BLaER1 treated with 17β-estradiol and CSF1 and Interleukin-3, amounts not matched to agents 10 nM and 100 nM (cell line): ENCODE results near the gene RRAD.
"Not testable (repeated sequence)": the region's sequence is repeated elsewhere in the genome, so short reads cannot be mapped to it uniquely, and the experiment has no call there.

ENCODE experiments used
- H3K27ac ChIP-seq, 11 experiments: shearing (Covaris generic); formaldehyde crosslinking; 2 replicates each; pipeline ENCODE4 v1.8.1; 2022
- H3K27me3 ChIP-seq, 11 experiments: shearing (Covaris generic); formaldehyde crosslinking; 2 replicates each; pipeline ENCODE4 v1.8.1; 2022
- H3K36me3 ChIP-seq, 11 experiments: shearing (Covaris generic); formaldehyde crosslinking; 2 replicates each; pipeline ENCODE4 v1.8.1; 2022
- H3K4me1 ChIP-seq, 10 experiments: shearing (Covaris generic); formaldehyde crosslinking; 2 replicates each; pipeline ENCODE4 v1.8.1; 2022
- H3K4me2 ChIP-seq, 11 experiments: shearing (Covaris generic); formaldehyde crosslinking; 2 replicates each; pipeline ENCODE4 v1.8.1; 2022
- H3K4me3 ChIP-seq, 10 experiments: shearing (Covaris generic); formaldehyde crosslinking; 2 replicates each; pipeline ENCODE4 v1.8.1; 2022
- H3K9ac ChIP-seq, 11 experiments: shearing (Covaris generic); formaldehyde crosslinking; 2 replicates each; pipeline ENCODE4 v1.8.1; 2022
- H3K9me3 ChIP-seq, 11 experiments: shearing (Covaris generic); formaldehyde crosslinking; replicated peaks in 1 of 11; 2 replicates each; pipeline ENCODE4 v1.8.1; 2022
- H4K20me1 ChIP-seq, 11 experiments: shearing (Covaris generic); formaldehyde crosslinking; 2 replicates each; pipeline ENCODE4 v1.8.1; 2022
- Cebpa-rat ChIP-seq, 11 experiments: shearing (Covaris generic); IDR thresholded peaks; 2 replicates each; pipeline ENCODE4 v1.8.1; 2022

RRAD gene

DNA sequence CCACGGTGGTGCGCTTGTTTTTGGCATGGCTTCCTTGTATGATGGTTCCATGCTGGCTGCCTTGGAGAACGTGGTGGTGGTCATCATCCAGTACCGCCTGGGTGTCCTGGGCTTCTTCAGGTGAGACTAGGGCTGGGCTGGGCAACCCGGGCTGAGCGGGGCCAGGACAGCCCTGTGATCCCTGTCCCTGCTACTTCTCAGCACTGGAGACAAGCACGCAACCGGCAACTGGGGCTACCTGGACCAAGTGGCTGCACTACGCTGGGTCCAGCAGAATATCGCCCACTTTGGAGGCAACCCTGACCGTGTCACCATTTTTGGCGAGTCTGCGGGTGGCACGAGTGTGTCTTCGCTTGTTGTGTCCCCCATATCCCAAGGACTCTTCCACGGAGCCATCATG, 14.9 kb upstream of the RRAD start:
- H3K27ac ChIP-seq, result no peak overlapping the region
- H3K9ac ChIP-seq, result no peak overlapping the region
- no peak overlapping the region for H3K4me3 ChIP-seq
- no peaks in the 10 kb centered on the region for H3K27me3 ChIP-seq
- peaks cover 63 to 84% (median 75%) of the 10 kb centered on the region in 11 experiments for H3K36me3 ChIP-seq
- peaks cover 22 to 29% (median 28%) of the 10 kb centered on the region in 10 experiments for H3K4me1 ChIP-seq
- no peak overlapping the region for H3K4me2 ChIP-seq
- no peaks in the 10 kb centered on the region for H3K9me3 ChIP-seq
- peaks cover 26 to 91% (median 55%) of the 10 kb centered on the region in 11 experiments; a peak in 20 of 22 replicates for H4K20me1 ChIP-seq
- no peak for TF ChIP-seq Cebpa-rat (IDR thresholded peaks at IDR 0.05)

DNA sequence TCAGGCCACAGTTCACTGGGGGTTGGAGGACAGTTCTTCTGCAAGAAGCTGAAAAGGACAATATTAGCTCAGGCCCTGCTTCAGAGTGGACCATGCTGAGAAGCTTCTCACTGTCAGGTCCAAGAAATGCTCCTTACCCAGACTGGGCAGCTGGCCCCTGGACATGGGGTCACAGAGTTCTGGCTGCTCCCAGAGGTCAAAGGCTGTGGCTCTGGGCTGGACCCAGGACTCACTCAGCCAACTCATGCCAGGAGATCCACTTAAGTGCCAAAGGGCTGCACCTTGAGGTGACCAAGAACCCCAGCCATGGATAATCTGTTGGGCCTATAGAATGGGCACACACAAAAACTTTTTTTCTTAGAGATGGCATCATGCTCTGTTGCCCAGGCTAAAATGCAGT, 14.0 kb upstream of the RRAD start:
- no peaks in the 10 kb centered on the region for H3K9me3 ChIP-seq
- H3K4me1 ChIP-seq, result peaks cover 24 to 32% (median 30%) of the 10 kb centered on the region in 10 experiments
- no peak for TF ChIP-seq Cebpa-rat (IDR thresholded peaks at IDR 0.05)
- H3K4me2 ChIP-seq, result no peak overlapping the region
- H4K20me1 ChIP-seq, result peaks cover 26 to 92% (median 56%) of the 10 kb centered on the region in 11 experiments; a peak in 20 of 22 replicates
- H3K4me3 ChIP-seq, result no peak overlapping the region
- H3K27me3 ChIP-seq, result no peaks in the 10 kb centered on the region
- no peak overlapping the region for H3K9ac ChIP-seq
- H3K27ac ChIP-seq, result no peak overlapping the region
- H3K36me3 ChIP-seq, result peaks cover 63 to 84% (median 75%) of the 10 kb centered on the region in 11 experiments

DNA sequence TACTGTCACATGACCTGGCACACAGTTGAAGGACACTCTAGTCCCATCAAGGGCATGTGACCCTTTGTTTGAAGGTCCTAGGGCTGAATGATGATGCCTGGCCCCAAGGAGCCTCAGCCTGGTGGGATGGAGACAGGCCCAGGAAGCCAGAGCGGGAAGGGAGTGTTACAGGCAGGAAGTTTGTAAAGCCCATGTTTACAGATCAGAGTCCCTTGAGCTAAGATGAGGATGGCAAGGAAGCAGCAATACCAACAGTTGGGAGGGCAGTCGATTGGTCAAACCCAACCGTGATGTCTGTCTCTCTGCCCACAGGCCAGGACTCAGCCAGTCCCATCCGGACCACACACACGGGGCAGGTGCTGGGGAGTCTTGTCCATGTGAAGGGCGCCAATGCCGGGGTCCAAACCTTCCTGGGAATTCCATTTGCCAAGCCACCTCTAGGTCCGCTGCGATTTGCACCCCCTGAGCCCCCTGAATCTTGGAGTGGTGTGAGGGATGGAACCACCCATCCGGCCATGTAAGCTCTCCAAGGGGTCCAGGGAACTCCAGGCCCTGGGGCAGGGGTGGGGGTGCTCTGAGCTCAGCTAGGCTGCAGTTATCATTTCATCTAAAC, 12.5 kb upstream of the RRAD start:
- Histone ChIP-seq H3K27me3 (no peaks in the 10 kb centered on the region), H3K27ac (no peak overlapping the region), H3K36me3 (peaks cover 50 to 75% (median 62%) of the 10 kb centered on the region in 11 experiments), H3K4me3 (no peak overlapping the region), H4K20me1 (peaks cover 34 to 77% (median 59%) of the 10 kb centered on the region in 11 experiments; a peak in 20 of 22 replicates), H3K4me2 (peak overlapping the region in 7 of 11 experiments; percentile 16 to 100 (median 99); a peak in 8 of 22 replicates), H3K9ac (no peak overlapping the region), H3K9me3 (no peaks in the 10 kb centered on the region), H3K4me1 (peaks cover 34 to 42% (median 39%) of the 10 kb centered on the region in 10 experiments)
- no peak for TF ChIP-seq Cebpa-rat (IDR thresholded peaks at IDR 0.05)

GRCh38 chr16:66936889-66937554, 11.7 kb upstream of the RRAD start:
- Histone ChIP-seq H4K20me1 (peaks cover 41 to 77% (median 65%) of the 10 kb centered on the region in 11 experiments; a peak in 20 of 22 replicates), H3K27ac (no peak overlapping the region), H3K9me3 (no peaks in the 10 kb centered on the region), H3K4me1 (peaks cover 42 to 50% (median 47%) of the 10 kb centered on the region in 10 experiments), H3K4me2 (peak overlapping the region; percentile 93 to 100 (median 99); a peak in 21 of 22 replicates), H3K36me3 (peaks cover 48 to 75% (median 62%) of the 10 kb centered on the region in 11 experiments), H3K4me3 (no peak overlapping the region), H3K9ac (peak overlapping the region in 3 of 11 experiments; percentile 92 to 95 (median 93); a peak in 3 of 22 replicates), H3K27me3 (no peaks in the 10 kb centered on the region)
- no peak for TF ChIP-seq Cebpa-rat (IDR thresholded peaks at IDR 0.05)

DNA sequence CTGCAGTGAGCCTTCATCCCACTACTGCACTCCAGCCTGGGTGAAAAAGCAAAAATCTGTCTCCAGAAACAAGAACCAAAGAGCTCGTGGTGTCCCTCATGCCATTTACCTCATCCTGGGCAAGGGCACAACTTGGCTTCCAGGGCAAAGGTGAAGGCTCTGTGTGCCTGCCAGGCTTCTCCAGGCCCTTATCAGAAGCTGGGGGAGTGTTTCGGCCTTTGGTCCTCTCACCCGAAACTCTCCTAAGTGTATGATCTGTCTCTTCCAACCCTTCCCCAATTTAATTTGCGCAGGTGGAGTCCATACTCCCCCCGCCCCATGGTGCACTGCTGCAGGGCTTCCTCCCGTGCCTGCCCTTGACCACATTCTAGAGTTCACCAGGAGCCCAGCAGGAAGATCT, 11.1 kb upstream of the RRAD start:
- Histone ChIP-seq H3K27me3 (no peaks in the 10 kb centered on the region), H3K4me3 (peak overlapping the region in 6 of 10 experiments; percentile 76 to 100 (median 90); a peak in 10 of 20 replicates), H3K4me2 (peak overlapping the region; percentile 93 to 100 (median 99)), H4K20me1 (peaks cover 41 to 77% (median 67%) of the 10 kb centered on the region in 11 experiments; a peak in 20 of 22 replicates), H3K27ac (peak overlapping the region in 2 of 11 experiments; percentile 91 to 97; a peak in 2 of 22 replicates), H3K36me3 (peaks cover 46 to 73% (median 62%) of the 10 kb centered on the region in 11 experiments), H3K9ac (peak overlapping the region; percentile 87 to 99 (median 95); a peak in 14 of 22 replicates), H3K9me3 (no peaks in the 10 kb centered on the region), H3K4me1 (peaks cover 46 to 51% (median 49%) of the 10 kb centered on the region in 10 experiments)
- TF ChIP-seq Cebpa-rat (IDR thresholded peaks at IDR 0.05), result no peak

GRCh38 chr16:66935314-66936011, 10.1 kb upstream of the RRAD start, which contains the start of gene CES2:
TSS of gene CES2 (plus strand) at chr16:66935516. CDS start at chr16:66935636, 120 bp downstream.
- Histone ChIP-seq H4K20me1 (peaks cover 41 to 76% (median 63%) of the 10 kb centered on the region in 11 experiments; a peak in 20 of 22 replicates), H3K36me3 (peaks cover 41 to 71% (median 59%) of the 10 kb centered on the region in 11 experiments), H3K9ac (peak within 1 kb of the TSS; percentile 87 to 99 (median 95)), H3K27ac (peak within 1 kb of the TSS; percentile 85 to 97 (median 93)), H3K27me3 (no peaks in the 10 kb centered on the region), H3K4me3 (peak within 1 kb of the TSS; percentile 76 to 100 (median 89)), H3K4me2 (peak within 1 kb of the TSS; percentile 93 to 100 (median 99)), H3K4me1 (peaks cover 46 to 51% (median 49%) of the 10 kb centered on the region in 10 experiments), H3K9me3 (no peaks in the 10 kb centered on the region)
- TF ChIP-seq Cebpa-rat (IDR thresholded peaks at IDR 0.05), result no peak

DNA sequence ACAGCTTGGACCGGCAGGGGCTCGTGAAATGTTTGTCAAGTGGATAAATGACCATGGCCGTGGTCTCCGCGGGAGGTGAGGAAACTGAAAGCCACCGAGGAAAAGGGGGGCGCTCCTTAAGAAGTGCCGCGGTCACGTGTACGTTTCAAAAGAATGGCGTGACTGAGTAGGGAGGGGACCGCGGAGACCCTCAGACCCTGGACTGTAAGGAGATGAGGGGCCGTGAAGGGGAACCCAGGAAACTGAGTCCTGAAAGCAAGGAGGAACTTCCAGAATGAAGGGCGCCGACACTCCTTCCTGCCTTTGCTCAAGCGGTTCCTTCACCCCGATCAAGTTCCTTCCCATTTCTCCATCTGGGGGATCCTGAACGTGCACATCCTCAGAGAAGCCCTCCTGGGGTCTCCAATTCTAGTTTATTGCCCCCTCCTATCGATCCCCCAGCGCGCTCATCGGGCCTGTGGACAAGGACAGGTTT, 9.5 kb upstream of the RRAD start:
- Histone ChIP-seq H3K9ac (peak overlapping the region; percentile 87 to 99 (median 95)), H3K27ac (peak overlapping the region; percentile 85 to 97 (median 93)), H3K4me2 (peak overlapping the region; percentile 93 to 100 (median 99)), H3K4me1 (peaks cover 46 to 54% (median 49%) of the 10 kb centered on the region in 10 experiments), H3K4me3 (peak overlapping the region; percentile 76 to 100 (median 89)), H3K36me3 (peaks cover 35 to 70% (median 53%) of the 10 kb centered on the region in 11 experiments), H4K20me1 (peaks cover 41 to 75% (median 59%) of the 10 kb centered on the region in 11 experiments; a peak in 20 of 22 replicates)
- not testable (repeated sequence) for H3K9me3 ChIP-seq, H3K27me3 ChIP-seq

- Histone ChIP-seq H3K27me3 (no peaks in the 10 kb centered on the region), H3K27ac (peak within 1 kb of the TSS; percentile 85 to 97 (median 93)), H3K4me1 (peaks cover 46 to 54% (median 49%) of the 10 kb centered on the region in 10 experiments), H3K9me3 (no peaks in the 10 kb centered on the region), H4K20me1 (peaks cover 38 to 69% (median 53%) of the 10 kb centered on the region in 11 experiments; a peak in 20 of 22 replicates), H3K4me2 (peak within 1 kb of the TSS; percentile 93 to 100 (median 99)), H3K4me3 (peak within 1 kb of the TSS; percentile 76 to 100 (median 89)), H3K9ac (peak within 1 kb of the TSS; percentile 87 to 99 (median 95)), H3K36me3 (peaks cover 29 to 65% (median 47%) of the 10 kb centered on the region in 11 experiments)
- TF ChIP-seq Cebpa-rat (IDR thresholded peaks at IDR 0.05), result no peak
Measured at GRCh38 chr16:66934138-66934838, 9.0 kb upstream of the RRAD start, which contains the start of gene CIAO2B. TSS of gene CIAO2B (minus strand) at chr16:66934402. CDS start at chr16:66934364, 38 bp downstream.
